Measurements from ENCODE around the gene ATPAF1. TPM values are rescaled to one million over a fixed set of nuclear protein-coding genes. Genes with fewer than 3 reads are reported as not detected.

ATPAF1 gene
- total and polyA plus RNA-seq, 10 of the 15 experiments (the other 5 are each of a cell fraction or from before 2014, with no cell fraction given): 15.2 to 93.5 (median 48.4) TPM

DNA sequence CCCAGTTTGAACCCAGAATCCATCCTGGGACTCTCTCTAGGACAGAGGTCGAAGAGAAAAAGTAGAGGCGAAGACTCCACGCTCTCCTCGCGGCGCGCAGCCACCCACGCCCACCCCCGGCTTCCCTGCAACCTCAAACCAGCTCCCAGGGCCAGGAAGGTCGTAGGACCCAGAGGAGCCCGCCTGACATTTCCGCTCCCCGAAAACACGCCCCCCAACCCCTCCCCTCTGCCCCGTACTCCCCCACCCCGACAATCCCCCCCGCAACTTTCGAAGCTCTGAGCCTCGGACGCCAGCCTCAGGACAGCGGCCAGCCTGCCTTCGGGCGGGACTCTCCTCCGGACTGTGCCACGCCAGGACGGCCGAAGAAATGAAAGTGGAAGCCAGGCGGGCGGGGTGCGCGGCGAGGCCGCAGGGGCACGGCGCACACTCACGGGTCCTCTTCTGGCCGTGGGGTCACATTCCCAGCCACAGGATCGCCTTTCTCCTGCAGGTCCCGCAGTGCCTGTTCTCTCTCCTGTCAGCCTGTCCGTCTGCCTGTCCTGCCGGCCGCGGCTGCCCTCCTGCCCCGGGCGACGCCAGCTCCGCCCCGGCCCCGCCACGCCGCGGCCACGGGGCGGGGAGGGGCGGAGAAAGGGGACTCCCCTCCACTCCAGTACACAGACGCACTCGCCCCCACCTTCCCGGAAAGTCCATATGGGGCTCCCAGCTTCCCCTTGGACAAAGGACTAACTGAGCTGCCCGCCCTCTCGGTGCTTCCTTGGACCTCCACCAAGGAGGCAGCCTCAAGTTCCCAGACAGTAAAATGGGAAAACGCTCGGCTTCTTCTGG lies 51.7 kb downstream of the ATPAF1 start, which contains the start of gene MOB3C (continued):
- TF ChIP-seq, protein P1, sequence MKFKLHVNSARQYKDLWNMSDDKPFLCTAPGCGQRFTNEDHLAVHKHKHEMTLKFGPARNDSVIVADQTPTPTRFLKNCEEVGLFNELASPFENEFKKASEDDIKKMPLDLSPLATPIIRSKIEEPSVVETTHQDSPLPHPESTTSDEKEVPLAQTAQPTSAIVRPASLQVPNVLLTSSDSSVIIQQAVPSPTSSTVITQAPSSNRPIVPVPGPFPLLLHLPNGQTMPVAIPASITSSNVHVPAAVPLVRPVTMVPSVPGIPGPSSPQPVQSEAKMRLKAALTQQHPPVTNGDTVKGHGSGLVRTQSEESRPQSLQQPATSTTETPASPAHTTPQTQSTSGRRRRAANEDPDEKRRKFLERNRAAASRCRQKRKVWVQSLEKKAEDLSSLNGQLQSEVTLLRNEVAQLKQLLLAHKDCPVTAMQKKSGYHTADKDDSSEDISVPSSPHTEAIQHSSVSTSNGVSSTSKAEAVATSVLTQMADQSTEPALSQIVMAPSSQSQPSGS (IDR thresholded peaks at IDR 0.05; ENCODE audit: low read length): no peak
- no peak for TF ChIP-seq HDAC2 (IDR thresholded peaks at IDR 0.05)
- peak; percentile 96 to 99 for TF ChIP-seq SRF (IDR thresholded peaks at IDR 0.05; ENCODE audit: low read depth in 2 of 2, low read length in 2 of 2)
- TF ChIP-seq, protein P2, sequence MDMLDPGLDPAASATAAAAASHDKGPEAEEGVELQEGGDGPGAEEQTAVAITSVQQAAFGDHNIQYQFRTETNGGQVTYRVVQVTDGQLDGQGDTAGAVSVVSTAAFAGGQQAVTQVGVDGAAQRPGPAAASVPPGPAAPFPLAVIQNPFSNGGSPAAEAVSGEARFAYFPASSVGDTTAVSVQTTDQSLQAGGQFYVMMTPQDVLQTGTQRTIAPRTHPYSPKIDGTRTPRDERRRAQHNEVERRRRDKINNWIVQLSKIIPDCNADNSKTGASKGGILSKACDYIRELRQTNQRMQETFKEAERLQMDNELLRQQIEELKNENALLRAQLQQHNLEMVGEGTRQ (IDR thresholded peaks at IDR 0.05; ENCODE audit: borderline replicate concordance, low read depth, low read length): no peak
- no peak for TF ChIP-seq CHD1 (IDR thresholded peaks at IDR 0.05; ENCODE audit: low read depth, low read length)
- TF ChIP-seq, protein P3, sequence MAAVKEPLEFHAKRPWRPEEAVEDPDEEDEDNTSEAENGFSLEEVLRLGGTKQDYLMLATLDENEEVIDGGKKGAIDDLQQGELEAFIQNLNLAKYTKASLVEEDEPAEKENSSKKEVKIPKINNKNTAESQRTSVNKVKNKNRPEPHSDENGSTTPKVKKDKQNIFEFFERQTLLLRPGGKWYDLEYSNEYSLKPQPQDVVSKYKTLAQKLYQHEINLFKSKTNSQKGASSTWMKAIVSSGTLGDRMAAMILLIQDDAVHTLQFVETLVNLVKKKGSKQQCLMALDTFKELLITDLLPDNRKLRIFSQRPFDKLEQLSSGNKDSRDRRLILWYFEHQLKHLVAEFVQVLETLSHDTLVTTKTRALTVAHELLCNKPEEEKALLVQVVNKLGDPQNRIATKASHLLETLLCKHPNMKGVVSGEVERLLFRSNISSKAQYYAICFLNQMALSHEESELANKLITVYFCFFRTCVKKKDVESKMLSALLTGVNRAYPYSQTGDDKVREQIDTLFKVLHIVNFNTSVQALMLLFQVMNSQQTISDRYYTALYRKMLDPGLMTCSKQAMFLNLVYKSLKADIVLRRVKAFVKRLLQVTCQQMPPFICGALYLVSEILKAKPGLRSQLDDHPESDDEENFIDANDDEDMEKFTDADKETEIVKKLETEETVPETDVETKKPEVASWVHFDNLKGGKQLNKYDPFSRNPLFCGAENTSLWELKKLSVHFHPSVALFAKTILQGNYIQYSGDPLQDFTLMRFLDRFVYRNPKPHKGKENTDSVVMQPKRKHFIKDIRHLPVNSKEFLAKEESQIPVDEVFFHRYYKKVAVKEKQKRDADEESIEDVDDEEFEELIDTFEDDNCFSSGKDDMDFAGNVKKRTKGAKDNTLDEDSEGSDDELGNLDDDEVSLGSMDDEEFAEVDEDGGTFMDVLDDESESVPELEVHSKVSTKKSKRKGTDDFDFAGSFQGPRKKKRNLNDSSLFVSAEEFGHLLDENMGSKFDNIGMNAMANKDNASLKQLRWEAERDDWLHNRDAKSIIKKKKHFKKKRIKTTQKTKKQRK (IDR thresholded peaks at IDR 0.05; ENCODE audit: low read depth, low read length): no peak
- TF ChIP-seq, protein P4, sequence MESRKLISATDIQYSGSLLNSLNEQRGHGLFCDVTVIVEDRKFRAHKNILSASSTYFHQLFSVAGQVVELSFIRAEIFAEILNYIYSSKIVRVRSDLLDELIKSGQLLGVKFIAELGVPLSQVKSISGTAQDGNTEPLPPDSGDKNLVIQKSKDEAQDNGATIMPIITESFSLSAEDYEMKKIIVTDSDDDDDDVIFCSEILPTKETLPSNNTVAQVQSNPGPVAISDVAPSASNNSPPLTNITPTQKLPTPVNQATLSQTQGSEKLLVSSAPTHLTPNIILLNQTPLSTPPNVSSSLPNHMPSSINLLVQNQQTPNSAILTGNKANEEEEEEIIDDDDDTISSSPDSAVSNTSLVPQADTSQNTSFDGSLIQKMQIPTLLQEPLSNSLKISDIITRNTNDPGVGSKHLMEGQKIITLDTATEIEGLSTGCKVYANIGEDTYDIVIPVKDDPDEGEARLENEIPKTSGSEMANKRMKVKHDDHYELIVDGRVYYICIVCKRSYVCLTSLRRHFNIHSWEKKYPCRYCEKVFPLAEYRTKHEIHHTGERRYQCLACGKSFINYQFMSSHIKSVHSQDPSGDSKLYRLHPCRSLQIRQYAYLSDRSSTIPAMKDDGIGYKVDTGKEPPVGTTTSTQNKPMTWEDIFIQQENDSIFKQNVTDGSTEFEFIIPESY (IDR thresholded peaks at IDR 0.05): no peak
- peak; percentile 19 to 55; a peak in 3 of 4 replicates for TF ChIP-seq IKZF2 (IDR thresholded peaks at IDR 0.05)
- TF ChIP-seq SUPT20H (IDR thresholded peaks at IDR 0.05; ENCODE audit: borderline replicate concordance, control insufficient read depth, low read depth, low read length): no peak
- no peak for TF ChIP-seq PML (IDR thresholded peaks at IDR 0.05; ENCODE audit: low read length)
- no peak; the same call in 1 of the 2 replicates for TF ChIP-seq SMARCA5 (IDR thresholded peaks at IDR 0.05)
- no peak for TF ChIP-seq MYC (IDR thresholded peaks at IDR 0.05; ENCODE audit: insufficient read depth, insufficient read length, insufficient replicate concordance, low read length, severe bottlenecking)
- TF ChIP-seq, protein P5, sequence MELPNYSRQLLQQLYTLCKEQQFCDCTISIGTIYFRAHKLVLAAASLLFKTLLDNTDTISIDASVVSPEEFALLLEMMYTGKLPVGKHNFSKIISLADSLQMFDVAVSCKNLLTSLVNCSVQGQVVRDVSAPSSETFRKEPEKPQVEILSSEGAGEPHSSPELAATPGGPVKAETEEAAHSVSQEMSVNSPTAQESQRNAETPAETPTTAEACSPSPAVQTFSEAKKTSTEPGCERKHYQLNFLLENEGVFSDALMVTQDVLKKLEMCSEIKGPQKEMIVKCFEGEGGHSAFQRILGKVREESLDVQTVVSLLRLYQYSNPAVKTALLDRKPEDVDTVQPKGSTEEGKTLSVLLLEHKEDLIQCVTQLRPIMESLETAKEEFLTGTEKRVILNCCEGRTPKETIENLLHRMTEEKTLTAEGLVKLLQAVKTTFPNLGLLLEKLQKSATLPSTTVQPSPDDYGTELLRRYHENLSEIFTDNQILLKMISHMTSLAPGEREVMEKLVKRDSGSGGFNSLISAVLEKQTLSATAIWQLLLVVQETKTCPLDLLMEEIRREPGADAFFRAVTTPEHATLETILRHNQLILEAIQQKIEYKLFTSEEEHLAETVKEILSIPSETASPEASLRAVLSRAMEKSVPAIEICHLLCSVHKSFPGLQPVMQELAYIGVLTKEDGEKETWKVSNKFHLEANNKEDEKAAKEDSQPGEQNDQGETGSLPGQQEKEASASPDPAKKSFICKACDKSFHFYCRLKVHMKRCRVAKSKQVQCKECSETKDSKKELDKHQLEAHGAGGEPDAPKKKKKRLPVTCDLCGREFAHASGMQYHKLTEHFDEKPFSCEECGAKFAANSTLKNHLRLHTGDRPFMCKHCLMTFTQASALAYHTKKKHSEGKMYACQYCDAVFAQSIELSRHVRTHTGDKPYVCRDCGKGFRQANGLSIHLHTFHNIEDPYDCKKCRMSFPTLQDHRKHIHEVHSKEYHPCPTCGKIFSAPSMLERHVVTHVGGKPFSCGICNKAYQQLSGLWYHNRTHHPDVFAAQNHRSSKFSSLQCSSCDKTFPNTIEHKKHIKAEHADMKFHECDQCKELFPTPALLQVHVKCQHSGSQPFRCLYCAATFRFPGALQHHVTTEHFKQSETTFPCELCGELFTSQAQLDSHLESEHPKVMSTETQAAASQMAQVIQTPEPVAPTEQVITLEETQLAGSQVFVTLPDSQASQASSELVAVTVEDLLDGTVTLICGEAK (IDR thresholded peaks at IDR 0.05; ENCODE audit: borderline replicate concordance): peak; percentile 10; the same call in 1 of the 2 replicates
